Ovary (tissue), 9 donors: ENCODE measurements around the gene SLC19A1. TPM values are rescaled to one million over a fixed set of nuclear protein-coding genes. Genes with fewer than 3 reads are reported as not detected.

Experiments used
- DNase-seq, 5 donors: peaks; one replicate each; pipeline ENCODE4 v3.0.0-alpha.2; 2019 to 2020
- H3K27ac ChIP-seq, 2 donors: fragments of 200-600 bp; one replicate each; pipeline versions ENCODE4 v1.5.1 to v1.8.0; 2019 to 2022
- H3K27me3 ChIP-seq: fragments of 200-600 bp; one replicate; pipeline ENCODE4 v1.8.0; 2022
- H3K36me3 ChIP-seq: fragments of 200-600 bp; sonication (generic); one replicate; pipeline ENCODE4 v1.5.1; 2019
- H3K4me1 ChIP-seq: one replicate; pipeline ENCODE4 v1.8.1; 2013; ENCODE audit warnings: mild to moderate bottlenecking, moderate library complexity; ENCODE audit not compliant: insufficient read depth
- H3K4me3 ChIP-seq: fragments of 200-600 bp; sonication (generic); one replicate; pipeline ENCODE4 v1.5.1; 2017
- H3K9me3 ChIP-seq, 2 donors: fragments of 200-600 bp in 1 of 2; sonication (generic) in 1 of 2; one replicate each; pipeline versions ENCODE4 v1.5.1 to v1.8.1; 2013 to 2019; ENCODE audit warnings: mild to moderate bottlenecking in 1 of 2, moderate library complexity in 1 of 2
- CTCF ChIP-seq, 3 donors: fragments of 450-650 bp in 2 of 3; fragments of 200-600 bp in 1 of 3; IDR thresholded peaks; one replicate each; pipeline versions ENCODE4 v1.5.1 to v1.8.0; 2016 to 2022; ENCODE audit warnings: antibody characterized with exemption in 3 of 3, mild to moderate bottlenecking in 1 of 3
- EP300 ChIP-seq: sonication (generic); formaldehyde crosslinking; IDR thresholded peaks from one replicate; pipeline ENCODE4 v1.6.1; 2017; ENCODE audit warnings: antibody characterized with exemption
- POLR2A ChIP-seq: fragments of 450-650 bp; IDR thresholded peaks from one replicate; pipeline ENCODE4 v1.6.1; 2017; ENCODE audit warnings: antibody characterized with exemption, mild to moderate bottlenecking, moderate library complexity
- WGBS, 3 donors: extraction: QIAGEN DNeasy Blood & Tissue Kit in 1 of 3; methylation state at CpG; one replicate each; pipeline versions ENCODE4 v1.1.5 to v1.1.7; 2013 to 2017; 5-methylcytosine and 5-hydroxymethylcytosine counted together
- intact Hi-C, 4 donors: fragments of 100-400 bp; cut with DNase I; formaldehyde crosslinking; loops; one replicate each; pipeline versions ENCODE4 v1.11.0 to v1.15.1; 2022 to 2023
- polyA plus RNA-seq, 2 donors: library from polyadenylated mRNA; stranded (reverse); fragments of 200-250 nt in 1 of 2; fragments of 350-450 nt in 1 of 2; fragmentation: Illumina TruSeq in 1 of 2; extraction: RNeasy Lipid Tissue Mini Kit (QIAGEN cat#74804) in 1 of 2; gene quantifications; one replicate each; pipeline ENCODE4 v1.2.3, GENCODE V29; 2013 to 2014
- total RNA-seq, 7 donors: library from RNA; depleted of rRNA in 2 of 7; stranded (reverse); fragments of >200 nt in 2 of 7; fragmentation: NEBNext Ultra II Directional in 3 of 7; extraction: Animal tissue kit (Norgen Biotek cat#: 25700) in 3 of 7; gene quantifications; one replicate each; pipeline versions ENCODE4 v1.1.0 to v1.2.4, GENCODE V29; 2016 to 2023
- donor health status: DM: no; HTN: no; CAD: no; lungs with moderate emphysema.
- donor health status: DM: no; HTN: no; CAD: no.
- donor health status: Bipolar disorder and iron deficiency.
- donor health status: DM: yes; HTN: yes; CAD: no.
- donor health status: DM: no; HTN: no; CAD: no.
- donor health status: DM: yes; HTN: yes; CAD: no.

Gene SLC19A1
- total and polyA plus RNA-seq, 9 donors = 0.88 to 18.2 (median 8.1) TPM

- 92 to 94% (median 94%) methylated on average over 14 to 24 of the region's 24 CpGs for WGBS, 3 donors
- H3K4me1 ChIP-seq = peaks cover 11% of the 10 kb centered on the region
- TF ChIP-seq CTCF (IDR thresholded peaks at IDR 0.05) = no peak
- no peak for TF ChIP-seq EP300
- TF ChIP-seq POLR2A = no peak
- no peaks in the 10 kb centered on the region for H3K9me3 ChIP-seq
- intact Hi-C loops = no loop called here
- no peak overlapping the region for H3K4me3 ChIP-seq
- no peaks in the 10 kb centered on the region for H3K36me3 ChIP-seq
- H3K27me3 ChIP-seq = no peaks in the 10 kb centered on the region
- DNase-seq = peak; percentile 6 to 38 (median 22)
- H3K27ac ChIP-seq = no peak overlapping the region
These were observed 2.2 kb downstream of the SLC19A1 start for GRCh38 chr21:45539796-45540600.

- intact Hi-C loops = no loop called here
- 84 to 90% (median 85%) methylated on average over 13 to 17 of the region's 17 CpGs for WGBS, 3 donors
- no peak overlapping the region for H3K27ac ChIP-seq
These were observed 3.0 kb downstream of the SLC19A1 start for GRCh38 chr21:45539046-45539795.

GRCh38 chr21:45538381-45539045 is 3.7 kb downstream of the SLC19A1 start:
- WGBS, 3 donors = 88 to 91% (median 90%) methylated on average over 31 of the region's 31 CpGs
- intact Hi-C loops = no loop called here
- peak in 4 of 5 donors; percentile 14 to 31 (median 20) for DNase-seq
- no peaks in the 10 kb centered on the region for H3K9me3 ChIP-seq
- no peak overlapping the region for H3K4me3 ChIP-seq
- no peak for TF ChIP-seq EP300
- TF ChIP-seq POLR2A = no peak
- no peak for TF ChIP-seq CTCF (IDR thresholded peaks at IDR 0.05)
- no peaks in the 10 kb centered on the region for H3K36me3 ChIP-seq
- H3K4me1 ChIP-seq = peaks cover 17% of the 10 kb centered on the region
- no peak overlapping the region for H3K27ac ChIP-seq
- H3K27me3 ChIP-seq = no peaks in the 10 kb centered on the region

More at GRCh38 chr21:45539046-45539795, 3.0 kb downstream of the SLC19A1 start:
- peak; percentile 7 to 29 (median 18) for DNase-seq
- no peak overlapping the region for H3K4me3 ChIP-seq
- TF ChIP-seq EP300 = no peak
- TF ChIP-seq CTCF (IDR thresholded peaks at IDR 0.05) = no peak
- TF ChIP-seq POLR2A = no peak
- no peaks in the 10 kb centered on the region for H3K9me3 ChIP-seq
- H3K36me3 ChIP-seq = no peaks in the 10 kb centered on the region
- H3K4me1 ChIP-seq = peaks cover 18% of the 10 kb centered on the region
- H3K27me3 ChIP-seq = no peaks in the 10 kb centered on the region

GRCh38 chr21:45537746-45538291 is 4.4 kb downstream of the SLC19A1 start:
- H3K4me1 ChIP-seq = peaks cover 12% of the 10 kb centered on the region
- no peaks in the 10 kb centered on the region for H3K9me3 ChIP-seq
- 82 to 95% (median 91%) methylated on average over 19 to 27 of the region's 27 CpGs for WGBS, 3 donors
- TF ChIP-seq CTCF (IDR thresholded peaks at IDR 0.05) (no peak), EP300 (no peak), POLR2A (no peak)
- no peak overlapping the region for H3K27ac ChIP-seq
- no peak overlapping the region for H3K4me3 ChIP-seq
- no peaks in the 10 kb centered on the region for H3K27me3 ChIP-seq
- intact Hi-C loops = no loop called here
- H3K36me3 ChIP-seq = no peaks in the 10 kb centered on the region
- peak in 3 of 5 donors; percentile 10 to 35 (median 12) for DNase-seq
